G401.6 (cell line): Measurements from ENCODE around the gene TRIM63.

ENCODE experiments used
- FAIRE-seq: peaks from 2 replicates; lab custom pipeline; 2012; peaks lifted over from hg19 to GRCh38; lab: Jason Lieb, UNC

The TRIM63 gene

DNA sequence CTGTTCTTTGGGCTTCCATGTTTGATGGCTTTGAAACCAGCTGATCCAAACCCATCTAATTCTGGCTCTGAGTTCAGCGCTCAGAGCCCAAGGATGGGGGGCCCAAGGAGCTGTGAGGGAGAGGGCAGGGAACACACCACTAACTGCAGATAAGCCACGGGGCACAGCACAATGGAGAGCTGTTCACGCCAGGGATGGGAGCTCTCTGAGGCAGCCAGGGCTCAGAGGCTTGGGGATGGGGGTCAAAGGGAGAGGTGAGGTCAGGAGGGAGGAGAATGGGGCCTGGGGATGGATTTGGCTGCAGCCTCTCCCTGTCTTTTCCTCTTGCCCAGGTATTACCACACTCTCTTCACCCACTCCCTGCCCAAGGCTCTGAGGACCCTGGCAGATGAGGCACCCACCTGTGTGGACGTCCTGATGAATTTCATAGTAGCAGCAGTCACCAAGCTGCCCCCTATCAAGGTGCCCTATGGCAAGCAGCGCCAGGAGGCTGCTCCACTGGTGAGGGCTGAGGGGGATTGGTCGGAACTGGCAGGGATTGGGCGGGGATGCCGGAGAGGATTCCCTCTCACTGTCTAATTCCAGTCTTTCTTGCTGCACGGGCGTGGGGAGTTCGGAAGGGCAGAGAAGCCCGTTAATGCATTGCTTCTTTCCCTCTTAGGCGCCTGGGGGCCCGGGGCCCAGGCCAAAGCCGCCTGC, 32.8 kb downstream of the TRIM63 start:
- FAIRE-seq: no peak

DNA sequence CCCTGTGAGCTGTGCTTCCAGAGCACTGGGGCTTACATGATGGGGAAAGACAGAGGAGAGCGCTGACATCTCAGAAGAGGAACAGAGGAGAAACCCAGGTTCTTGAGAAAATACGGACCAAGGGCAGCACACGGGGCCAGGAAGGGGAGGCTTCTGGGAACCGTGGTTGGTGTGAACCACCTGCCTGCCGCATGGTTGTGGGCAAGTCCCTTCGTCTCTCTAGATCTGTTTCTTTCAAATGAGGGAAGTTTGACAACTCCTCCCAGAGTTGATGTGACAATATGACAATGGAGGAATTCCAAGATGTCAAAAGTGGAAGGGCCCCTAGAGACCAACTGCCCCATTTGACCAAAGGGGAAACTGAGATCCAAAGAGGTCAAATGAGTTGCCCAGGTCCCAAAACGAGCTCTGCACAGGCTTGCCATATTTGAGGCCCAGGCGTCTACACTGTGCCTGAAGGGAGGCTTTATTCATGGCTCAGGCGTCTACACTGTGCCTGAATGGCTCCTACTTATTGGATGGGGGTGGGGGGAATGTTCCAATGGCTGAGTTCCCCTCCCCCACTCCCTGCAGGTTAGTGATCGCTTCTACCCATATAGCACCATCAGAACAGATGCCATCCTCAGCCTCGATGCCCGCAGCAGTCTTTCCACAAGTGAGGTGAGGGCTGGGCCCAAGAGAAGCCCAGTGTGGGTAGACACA, 34.6 kb downstream of the TRIM63 start:
- FAIRE-seq: no peak

DNA sequence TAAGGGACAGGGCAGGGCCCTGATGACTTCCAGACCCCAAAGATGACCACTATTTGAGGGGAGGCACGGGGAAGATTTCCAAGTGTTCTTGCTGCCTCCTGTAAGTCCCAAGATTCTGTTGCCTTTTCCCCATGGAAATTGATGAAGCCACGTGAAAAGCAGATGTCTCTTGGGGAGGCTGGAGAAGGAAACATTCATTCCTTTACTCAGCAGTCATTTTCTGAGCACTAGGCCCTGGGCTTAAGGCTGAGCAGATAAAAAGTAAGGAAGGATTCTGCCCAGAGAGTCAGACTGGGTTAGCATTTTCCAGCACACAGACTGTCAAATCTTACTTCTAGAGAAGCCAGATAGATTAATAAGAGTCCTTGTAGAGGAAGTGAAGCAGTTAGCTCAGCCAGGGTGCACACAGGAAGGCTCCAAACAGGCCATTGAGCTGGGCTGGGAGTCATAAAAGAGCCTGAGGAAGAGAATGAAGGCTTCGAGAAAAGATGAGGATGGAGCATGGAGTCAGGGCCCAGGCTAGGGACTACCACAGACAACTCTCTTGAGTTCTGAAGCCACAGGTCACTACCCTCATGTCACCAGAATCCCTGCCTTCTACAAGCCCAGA, 35.7 kb downstream of the TRIM63 start:
- FAIRE-seq: no peak

DNA sequence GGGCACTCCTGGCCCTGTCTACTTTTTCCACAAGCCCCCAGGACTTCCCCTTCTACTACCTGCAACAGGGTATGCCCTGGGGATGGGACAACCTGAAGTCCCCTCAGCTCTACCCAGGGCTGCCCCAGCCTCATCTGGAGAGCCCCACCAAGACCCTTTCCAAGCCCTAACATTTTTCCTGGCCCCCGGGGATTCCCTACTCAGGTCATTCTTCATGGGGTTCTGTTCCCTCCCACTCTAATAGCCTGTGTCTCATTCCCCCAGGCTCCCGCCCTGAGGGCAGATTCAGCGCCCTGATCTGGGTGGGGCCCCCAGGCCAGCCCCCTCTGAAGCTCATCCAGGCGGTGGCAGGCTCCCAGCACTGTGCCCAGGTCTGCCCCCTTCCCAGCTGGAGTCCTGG, 36.2 kb downstream of the TRIM63 start:
- no peak for FAIRE-seq

DNA sequence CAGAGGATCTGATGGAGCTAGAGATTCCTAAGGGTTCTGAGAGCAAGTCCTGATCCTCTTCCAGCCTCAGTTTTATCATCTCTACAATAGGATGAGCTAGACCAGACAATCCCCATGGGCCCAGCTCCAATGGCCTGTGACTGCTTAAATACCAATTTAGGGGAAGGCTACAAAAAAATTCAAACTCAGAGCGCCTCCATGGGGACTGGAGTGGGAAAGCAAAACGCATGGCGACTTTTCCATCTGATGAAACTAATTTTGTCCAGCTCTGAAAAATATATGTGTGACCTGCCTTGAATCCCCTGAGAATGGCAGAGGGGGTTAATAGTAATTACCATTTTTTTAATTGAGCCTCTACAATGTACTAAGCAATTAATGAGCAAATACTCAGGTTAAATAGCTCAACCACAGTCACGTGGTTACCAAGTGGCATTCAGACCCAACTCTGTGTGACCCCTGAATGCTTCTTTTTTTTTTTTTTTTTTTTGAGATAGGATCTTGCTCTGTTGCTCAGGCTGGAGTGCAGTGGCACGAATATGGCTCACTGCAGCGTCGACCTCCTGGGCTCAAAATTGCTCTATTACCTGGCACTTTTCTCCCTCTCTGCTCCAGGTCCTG, 37.5 kb downstream of the TRIM63 start:
- FAIRE-seq: peak; percentile 86

DNA sequence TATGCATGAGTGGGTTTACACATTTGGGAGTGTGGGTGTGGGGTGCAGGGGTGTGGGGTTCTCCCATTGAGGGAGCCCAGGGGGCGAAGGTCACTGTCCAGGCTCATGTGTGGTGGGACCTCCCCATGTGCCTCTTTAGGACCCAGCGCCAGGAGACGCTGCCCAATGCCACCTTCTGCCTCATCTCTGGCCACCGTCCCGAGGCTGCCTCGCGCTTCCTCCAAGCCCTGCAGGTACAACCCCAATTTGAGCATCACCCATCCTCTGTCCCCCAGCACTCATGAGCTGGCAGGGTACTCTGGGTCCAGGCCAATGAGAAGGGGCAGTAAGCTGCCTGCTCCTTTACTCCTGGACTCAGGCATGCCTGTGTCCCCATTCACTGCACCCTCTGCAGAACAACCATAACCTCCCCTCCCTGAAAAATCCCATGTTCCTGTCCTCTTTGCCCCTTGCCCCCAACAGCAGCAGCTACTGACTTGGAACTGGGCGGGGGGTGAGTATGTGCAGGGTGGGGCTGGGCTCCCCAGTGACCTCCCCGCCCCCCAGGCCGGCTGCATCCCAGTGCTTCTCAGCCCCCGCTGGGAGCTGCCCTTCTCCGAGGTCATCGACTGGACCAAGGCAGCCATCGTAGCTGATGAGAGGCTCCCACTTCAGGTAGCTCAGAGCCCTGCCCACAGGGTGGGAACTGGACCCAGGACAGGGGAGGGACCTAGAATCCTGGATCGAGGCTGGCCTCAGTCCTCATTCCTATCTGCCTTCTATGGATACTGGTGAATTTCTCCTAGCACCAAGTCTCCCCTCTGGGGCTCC, 38.2 kb downstream of the TRIM63 start:
- peak; percentile 13 for FAIRE-seq

DNA sequence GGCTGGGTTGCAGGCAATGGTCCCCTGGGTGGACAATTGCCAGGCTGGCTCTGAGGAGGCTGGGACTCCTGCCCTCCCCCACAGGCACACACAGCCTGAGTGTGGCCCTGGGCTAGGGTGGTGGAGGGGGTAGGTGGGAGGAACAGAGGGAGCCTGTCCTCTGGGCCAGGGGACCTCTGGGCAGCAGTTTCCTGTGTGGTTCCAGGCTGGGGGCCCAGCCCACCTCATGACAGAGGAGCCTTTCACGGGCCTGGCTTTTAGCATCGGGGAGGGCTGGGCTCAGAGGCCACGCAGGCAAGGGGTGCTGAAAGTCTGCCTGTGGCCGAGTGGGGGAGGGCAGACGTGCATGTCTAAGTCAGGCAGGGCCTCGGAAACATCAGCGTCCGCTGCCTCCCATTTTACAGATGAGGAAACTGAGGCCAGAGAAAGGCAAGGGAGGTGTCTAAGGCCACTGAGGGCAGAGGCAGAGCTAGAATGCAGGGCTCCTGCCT, 38.9 kb downstream of the TRIM63 start:
- no peak for FAIRE-seq

DNA sequence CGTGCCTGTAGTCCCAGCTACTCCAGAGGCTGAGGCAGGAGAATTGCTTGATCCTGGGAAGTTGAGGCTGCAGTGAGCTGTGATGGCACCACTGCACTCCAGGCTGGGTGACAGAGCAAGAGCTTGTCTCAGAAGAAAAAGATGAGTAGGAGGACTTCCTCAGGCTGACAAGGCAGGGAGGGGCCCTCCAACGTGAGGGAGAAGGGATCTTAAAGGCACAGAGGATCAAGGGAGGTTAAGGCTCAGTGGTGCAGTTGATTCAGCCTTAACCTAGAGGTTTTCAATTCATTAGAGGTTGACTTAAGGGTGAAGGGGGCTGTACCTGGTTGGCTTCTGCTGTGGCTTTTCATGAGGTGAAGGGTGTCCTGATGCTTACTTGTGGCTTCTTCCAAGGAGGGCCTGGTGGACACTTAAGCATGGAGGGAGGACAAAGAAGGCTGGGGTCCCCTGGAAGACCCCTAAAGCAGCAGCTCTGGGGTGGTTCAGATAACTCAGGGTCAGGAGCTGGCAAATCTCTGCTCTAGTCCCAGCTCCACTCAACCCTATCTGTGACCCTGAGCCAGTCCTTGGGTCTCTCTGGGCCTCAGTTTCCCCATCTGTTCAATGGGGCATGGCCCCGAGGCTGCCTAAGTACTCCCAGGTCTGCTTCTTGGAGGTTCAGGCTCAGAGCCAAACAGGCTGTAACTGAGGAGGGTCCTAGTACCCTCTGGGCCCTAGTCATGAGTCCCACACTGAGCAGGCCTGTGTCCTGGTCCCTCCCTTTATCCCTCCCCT, 39.5 kb downstream of the TRIM63 start:
- FAIRE-seq: no peak

DNA sequence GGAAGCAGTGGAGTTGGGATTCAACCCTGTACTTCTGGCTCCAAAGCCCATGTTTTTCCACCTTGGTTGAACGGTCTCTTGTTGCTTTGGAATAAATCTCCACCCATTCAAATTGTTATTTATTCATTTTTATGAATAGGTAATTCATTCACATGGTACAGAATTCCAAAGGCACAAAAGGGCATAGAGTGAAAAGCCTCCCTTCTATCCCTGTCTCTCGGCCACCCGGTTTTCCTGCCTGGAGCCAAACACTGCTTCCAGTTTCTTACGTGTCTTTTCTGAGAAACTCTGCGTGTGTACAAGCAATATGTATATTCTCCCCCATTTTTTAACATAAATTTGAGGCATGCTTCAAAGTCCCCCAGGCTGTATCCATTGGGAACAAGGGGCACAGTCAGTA, 41.9 kb downstream of the TRIM63 start:
- FAIRE-seq: no peak

DNA sequence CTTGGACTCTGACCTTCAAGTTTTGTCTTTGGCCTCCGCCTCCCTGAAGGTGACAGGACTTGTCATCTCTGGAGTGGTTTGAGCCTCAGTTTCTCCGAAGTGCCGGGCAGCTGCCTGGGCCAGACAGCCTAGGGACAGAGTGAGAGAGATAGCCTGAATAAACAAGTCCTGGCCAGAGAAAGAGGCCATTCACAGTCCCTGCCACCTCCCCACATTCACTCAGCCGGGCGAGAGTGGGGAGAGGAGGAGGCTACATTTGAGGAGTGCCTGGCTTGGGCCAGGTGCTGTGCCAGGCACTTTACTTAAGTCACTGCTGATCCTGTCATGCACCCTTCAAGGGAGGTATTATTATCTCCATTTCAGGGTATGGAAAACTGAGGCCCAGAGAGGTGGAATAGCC, 42.4 kb downstream of the TRIM63 start:
- FAIRE-seq: no peak

DNA sequence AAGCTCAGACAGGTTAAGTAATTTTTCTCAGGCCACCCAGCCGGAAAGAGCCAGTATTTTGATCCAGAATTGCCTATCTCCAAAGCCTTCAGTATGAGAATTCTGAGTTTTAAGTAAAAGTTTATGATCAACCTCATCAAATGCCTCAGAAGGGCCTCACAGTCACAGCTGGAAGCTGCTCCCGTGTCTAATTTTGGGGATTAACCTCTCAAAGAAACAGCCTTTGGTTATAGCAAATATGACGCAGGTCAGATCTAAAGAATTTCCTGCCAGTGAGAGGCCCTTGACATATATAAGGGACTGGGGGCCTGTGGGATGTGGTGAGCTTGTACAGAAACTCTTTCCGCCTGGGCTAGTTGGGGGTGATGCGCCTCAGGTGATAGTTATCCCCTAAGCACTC, 43.6 kb downstream of the TRIM63 start:
- FAIRE-seq: peak; percentile 91

DNA sequence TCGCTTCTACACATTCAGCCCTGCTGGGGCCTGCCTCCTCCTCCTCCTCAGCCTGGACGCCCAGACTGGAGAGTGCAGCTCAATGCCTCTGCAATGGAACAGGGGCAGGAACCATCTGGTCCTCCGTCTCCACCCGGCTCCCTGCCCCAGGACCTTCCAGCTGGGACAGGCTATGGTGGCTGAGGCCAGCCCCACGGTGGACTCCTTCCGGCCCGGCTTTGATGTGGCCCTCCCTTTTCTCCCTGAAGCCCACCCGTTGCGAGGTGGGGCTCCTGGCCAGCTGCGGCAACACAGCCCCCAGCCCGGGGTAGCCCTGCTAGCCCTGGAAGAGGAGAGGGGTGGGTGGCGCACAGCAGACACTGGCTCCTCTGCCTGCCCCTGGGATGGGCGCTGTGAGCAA, 44.4 kb downstream of the TRIM63 start:
- no peak for FAIRE-seq

DNA sequence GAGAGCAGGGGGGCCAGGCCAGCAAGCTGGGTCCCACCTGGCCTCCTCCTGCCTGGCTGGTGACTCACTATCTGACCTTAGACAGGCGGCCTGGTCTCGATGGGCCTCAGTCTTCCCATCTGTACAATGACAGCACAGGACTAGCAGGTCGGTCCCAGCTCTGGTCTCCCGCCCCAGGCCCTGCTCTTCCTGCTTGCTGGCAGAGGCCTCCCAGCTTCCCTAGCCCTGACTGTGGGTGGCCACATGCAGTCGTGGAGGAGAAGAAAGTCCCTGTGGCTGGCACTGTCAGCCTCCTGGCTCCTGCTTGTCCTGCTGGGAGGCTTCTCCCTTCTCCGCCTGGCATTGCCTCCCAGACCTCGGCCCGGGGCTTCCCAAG, 45.0 kb downstream of the TRIM63 start:
- FAIRE-seq: no peak

DNA sequence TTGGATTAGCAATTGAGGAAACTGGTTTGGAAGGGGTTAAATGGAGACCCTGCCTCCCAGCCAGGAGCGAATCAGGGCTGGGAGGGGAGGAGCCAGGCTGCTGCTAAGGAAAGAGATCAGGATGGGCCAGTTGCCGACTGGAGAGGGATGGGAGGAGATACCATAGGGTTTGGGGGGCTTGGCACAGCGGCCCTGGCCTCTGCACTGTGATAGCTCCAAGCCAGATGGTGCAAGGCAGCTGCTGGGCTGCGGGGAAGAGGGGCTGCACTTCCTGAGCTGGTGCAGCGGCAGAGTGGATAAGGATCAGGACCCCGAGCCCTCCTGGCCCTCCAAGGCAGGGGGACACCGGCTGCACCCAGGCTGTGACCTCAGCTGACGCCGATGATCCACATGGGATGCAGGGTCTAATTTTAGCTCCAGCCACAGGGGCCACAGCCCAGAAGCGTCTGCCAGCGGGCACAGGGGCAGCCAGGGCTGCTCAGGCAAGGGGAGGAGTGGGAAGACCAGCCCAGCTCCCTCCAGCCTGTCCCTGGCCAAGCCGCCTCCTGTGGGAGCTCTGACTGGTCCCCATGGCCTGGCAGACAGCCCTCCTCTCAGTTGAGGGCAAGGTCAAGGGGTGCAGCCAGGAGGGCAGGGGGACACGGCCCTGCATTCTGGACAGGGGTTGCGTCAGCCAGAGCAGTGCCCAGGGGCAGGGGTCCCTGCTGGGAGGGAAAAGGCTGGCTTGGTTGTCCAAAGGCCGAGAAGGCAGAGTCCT, 45.6 kb downstream of the TRIM63 start, which contains the start of gene EXTL1:
Gene EXTL1, plus strand, starts transcription at position 129 of the 757 bp plus-strand sequence. CDS start 872 bp downstream, outside the sequence.
- FAIRE-seq: peak; percentile 99

DNA sequence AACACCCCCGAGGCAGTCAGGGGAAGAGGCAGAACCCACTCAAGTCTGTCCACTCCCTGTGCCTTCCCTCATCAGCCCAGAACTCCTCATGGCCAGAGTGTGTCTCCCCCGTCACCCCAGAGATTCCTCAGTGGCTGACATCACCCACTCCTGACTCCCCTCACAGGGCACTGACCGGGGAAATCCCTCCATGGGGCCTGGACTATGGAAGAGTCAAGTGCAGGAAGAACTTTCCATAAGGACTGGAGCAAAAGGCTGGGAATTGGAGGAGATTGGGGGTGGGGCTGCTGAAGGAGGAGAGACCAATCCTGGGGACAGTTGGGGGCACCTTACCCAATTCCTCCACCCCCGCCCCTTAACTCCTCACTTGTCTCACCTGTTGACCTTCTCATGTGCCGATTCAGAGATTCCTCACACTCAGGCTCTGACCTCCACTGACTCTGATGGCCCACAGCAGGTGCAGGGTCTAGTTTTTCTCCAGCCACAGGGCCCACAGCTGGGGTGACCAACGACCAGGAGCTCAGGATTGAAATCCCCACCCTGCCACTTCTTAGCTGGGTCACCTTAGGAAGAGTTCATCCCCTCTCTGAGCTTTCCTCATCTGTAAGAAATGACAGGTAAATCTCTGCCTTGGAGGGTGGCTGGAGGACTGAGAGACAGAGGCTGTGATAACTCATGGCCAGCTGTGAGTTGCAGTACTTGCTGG, 46.3 kb downstream of the TRIM63 start:
- peak; percentile 90 for FAIRE-seq

DNA sequence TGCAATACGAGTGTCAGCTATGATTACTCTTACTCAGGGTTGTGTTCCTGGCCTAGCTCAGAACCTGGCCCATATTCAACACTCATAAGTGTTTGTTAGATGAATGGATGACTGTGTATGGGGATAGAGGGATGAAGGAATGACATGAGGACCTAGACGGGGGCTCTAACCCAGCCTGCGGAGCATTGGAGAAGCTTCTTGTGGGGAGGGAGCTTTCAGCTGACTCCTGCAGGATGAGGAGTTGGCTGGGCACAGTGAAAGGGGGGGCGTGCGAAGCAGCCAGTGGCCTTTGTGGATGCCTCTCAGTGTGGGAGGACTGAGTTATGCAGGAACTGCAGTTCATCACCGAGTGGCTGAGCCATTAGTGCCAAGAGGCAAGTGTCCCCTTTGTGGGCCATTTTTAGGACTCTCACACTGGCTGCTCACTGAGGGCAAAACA, 47.1 kb downstream of the TRIM63 start:
- no peak for FAIRE-seq

DNA sequence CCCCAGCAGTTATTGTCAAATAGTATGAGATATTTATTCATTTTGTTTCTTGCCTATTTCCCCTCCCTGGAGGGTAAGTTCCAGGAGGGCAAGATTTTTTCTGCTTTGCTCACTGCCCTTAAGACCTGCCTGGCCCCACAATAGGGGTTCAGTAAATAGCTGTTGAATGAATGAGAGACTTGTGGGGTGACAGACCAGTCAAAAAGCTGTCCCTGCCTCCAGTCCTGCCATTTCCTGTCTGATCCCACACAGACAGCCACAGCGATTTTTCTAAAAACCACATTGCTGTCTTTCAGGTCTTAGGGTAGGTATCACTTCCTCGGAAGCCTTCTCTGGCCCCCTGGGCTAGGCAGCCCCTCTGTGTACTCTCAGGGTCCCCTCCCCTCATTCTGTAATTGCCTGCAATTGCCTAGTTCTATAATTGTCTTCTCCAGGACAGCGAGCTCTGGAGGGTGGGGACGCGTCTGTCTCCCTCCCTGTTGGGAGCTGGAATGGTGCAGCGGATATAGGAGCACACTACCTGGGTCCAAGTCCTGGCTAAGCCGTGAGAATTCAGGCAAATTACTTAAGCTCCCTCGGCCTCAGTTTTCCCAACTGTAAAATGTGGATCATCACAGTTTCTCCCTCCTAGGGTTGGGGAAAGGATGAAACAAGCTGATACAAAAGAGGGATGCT, 47.7 kb downstream of the TRIM63 start:
- peak; percentile 98 for FAIRE-seq

DNA sequence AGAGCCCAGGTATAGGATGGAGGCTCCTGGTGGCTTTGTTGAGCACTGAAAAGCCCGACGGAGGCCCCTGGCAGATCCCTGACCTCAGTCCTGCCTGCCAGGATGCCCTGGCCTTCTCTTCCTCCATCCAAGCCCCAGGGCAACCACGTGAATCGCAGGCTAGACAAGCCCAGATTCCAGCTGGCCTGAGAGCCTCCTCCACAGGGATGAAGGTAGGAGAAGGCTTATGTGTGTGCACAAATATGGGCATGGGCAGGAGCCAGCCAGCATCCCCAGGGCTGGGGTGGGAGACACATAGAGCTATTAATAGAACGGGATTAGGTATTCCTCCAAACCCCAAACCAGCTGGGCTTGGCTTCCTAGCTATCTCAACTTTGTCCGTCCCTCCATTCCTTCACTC, 49.8 kb downstream of the TRIM63 start:
- FAIRE-seq: no peak

DNA sequence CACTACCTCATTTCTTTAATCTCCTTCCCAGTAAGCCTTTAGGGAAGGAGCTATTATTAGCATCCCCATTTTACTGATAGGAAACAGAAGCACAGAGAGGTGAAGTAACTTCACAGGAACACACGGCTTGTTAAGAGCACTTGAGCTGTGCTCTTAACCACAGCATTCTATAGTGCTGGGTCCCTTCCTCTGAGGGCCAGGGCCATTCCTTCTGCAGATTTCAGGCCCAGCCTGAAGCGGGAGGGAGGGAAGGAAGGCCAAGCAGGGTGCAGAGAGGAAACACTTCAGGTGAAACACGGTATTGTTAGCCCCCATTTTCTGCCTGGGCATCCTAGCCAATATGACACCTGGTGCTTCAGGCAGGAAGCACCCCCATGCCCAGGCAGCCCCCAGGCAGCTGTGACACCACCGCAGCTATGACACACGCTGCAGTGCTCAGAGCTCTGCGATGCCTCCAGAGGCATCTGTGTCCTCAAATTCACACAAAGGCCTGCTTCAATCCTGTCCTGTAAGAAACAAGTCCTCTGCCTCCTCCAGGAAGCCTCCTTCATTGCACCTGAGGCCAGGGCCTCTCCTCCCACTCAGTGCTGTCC, 50.4 kb downstream of the TRIM63 start:
- FAIRE-seq: peak; percentile 40
